ENCODE results near the gene FOXN3.

DNA sequence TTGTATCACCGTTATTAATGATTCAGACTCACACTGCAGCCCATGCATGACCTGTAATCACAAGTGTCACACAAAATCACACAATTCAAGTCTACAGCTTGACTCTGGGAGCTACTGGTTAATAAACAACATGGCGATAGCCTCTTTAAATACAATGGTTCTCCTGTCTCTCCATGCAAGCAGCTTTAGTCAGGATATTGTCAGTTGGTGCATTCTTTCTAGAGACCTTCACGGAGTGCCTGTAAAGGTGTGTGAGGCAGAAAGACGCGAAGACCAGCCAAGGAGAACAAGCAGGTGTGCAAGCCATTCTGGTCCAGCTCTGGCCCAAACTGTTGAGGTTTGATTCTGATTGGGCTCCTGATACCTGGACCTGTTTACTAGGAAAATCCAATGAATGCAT, 40.0 kb upstream of the FOXN3 start:
- TF ChIP-seq ZNF274 (IDR thresholded peaks at IDR 0.05; ENCODE audit: low read depth, low read length), result no peak
- no peak for TF ChIP-seq SUZ12 (IDR thresholded peaks at IDR 0.05; ENCODE audit: extremely low read depth, insufficient read depth, insufficient read length)

Measured in NT2/D1 (cell line).